Measurements from ENCODE around the gene FAM53A.

The FAM53A gene

GRCh38 chr4:1622238-1622637 is 61.9 kb downstream of the FAM53A start:
- H3K27ac ChIP-seq: no peak overlapping the region
- no peak for TF ChIP-seq ZFX (IDR thresholded peaks at IDR 0.05; ENCODE audit: borderline replicate concordance)
- no peak for TF ChIP-seq CTCF (IDR thresholded peaks at IDR 0.05)

GRCh38 chr4:1621526-1621925 is 62.6 kb downstream of the FAM53A start:
- TF ChIP-seq ZFX (IDR thresholded peaks at IDR 0.05; ENCODE audit: borderline replicate concordance): no peak
- TF ChIP-seq CTCF (IDR thresholded peaks at IDR 0.05): no peak
- no peak overlapping the region for H3K27ac ChIP-seq

- no peak overlapping the region for H3K27ac ChIP-seq
- TF ChIP-seq ZFX (IDR thresholded peaks at IDR 0.05; ENCODE audit: borderline replicate concordance) (no peak), CTCF (IDR thresholded peaks at IDR 0.05) (no peak)
These were observed 64.9 kb downstream of the FAM53A start for GRCh38 chr4:1619151-1619672.

GRCh38 chr4:1618438-1618837 is 65.7 kb downstream of the FAM53A start:
- no peak overlapping the region for H3K27ac ChIP-seq
- no peak for TF ChIP-seq ZFX (IDR thresholded peaks at IDR 0.05; ENCODE audit: borderline replicate concordance)
- no peak for TF ChIP-seq CTCF (IDR thresholded peaks at IDR 0.05)

- TF ChIP-seq CTCF (IDR thresholded peaks at IDR 0.05) (no peak), ZFX (IDR thresholded peaks at IDR 0.05; ENCODE audit: borderline replicate concordance) (no peak)
- no peak overlapping the region for H3K27ac ChIP-seq
These were observed 67.6 kb downstream of the FAM53A start for GRCh38 chr4:1616557-1616930.

- TF ChIP-seq ZFX (IDR thresholded peaks at IDR 0.05; ENCODE audit: borderline replicate concordance) (no peak), CTCF (IDR thresholded peaks at IDR 0.05) (no peak)
- H3K27ac ChIP-seq: no peak overlapping the region
These were observed 68.1 kb downstream of the FAM53A start for GRCh38 chr4:1615786-1616556.

- no peak overlapping the region for H3K27ac ChIP-seq
- TF ChIP-seq CTCF (IDR thresholded peaks at IDR 0.05) (no peak), ZFX (IDR thresholded peaks at IDR 0.05; ENCODE audit: borderline replicate concordance) (no peak)
These were observed 69.1 kb downstream of the FAM53A start for GRCh38 chr4:1614854-1615595.
